ENCODE measurements around the gene PRPF31.

GRCh38 chr19:54141356-54141755, 25.8 kb downstream of the PRPF31 start:
- TF ChIP-seq EZH2 (IDR thresholded peaks at IDR 0.05; ENCODE audit: low read depth), result no peak
- no peak for TF ChIP-seq CTCF (conservative IDR thresholded peaks at IDR 0.05)
